ENCODE results near the gene CRACDL.

GRCh38 chr2:98899041-98899702, 36.9 kb downstream of the CRACDL start:
- TF ChIP-seq POLR2A (IDR thresholded peaks at IDR 0.05) = no peak
- TF ChIP-seq CTCF (IDR thresholded peaks at IDR 0.05) = no peak
